GM23248 (cell line): ENCODE results near the gene HIC1. TPM values are rescaled to one million over a fixed set of nuclear protein-coding genes. Genes with fewer than 3 reads are reported as not detected.

ENCODE experiments used
- DNase-seq: peaks from one replicate; pipeline ENCODE4 v3.0.0-alpha.2; 2015
- H2AFZ ChIP-seq: fragments of 200-600 bp; sonication (generic); 2 replicates; pipeline ENCODE4 v1.6.1; 2016; ENCODE audit warnings: antibody characterized with exemption
- H3F3A ChIP-seq: fragments of 200-600 bp; sonication (generic); 2 replicates; pipeline ENCODE4 v1.6.1; 2016; ENCODE audit warnings: mild to moderate bottlenecking, antibody characterized with exemption, mixed run types; ENCODE audit not compliant: insufficient read depth
- H3K27ac ChIP-seq: fragments of 200-600 bp; sonication (generic); 2 replicates; pipeline ENCODE4 v1.5.1; 2016; ENCODE audit warnings: mild to moderate bottlenecking
- H3K27me3 ChIP-seq: fragments of 200-600 bp; sonication (generic); replicated peaks from 2 replicates; pipeline ENCODE4 v1.6.1; 2016; ENCODE audit warnings: mild to moderate bottlenecking; ENCODE audit not compliant: insufficient read depth
- H3K36me3 ChIP-seq: fragments of 200-600 bp; sonication (generic); 2 replicates; pipeline ENCODE4 v1.6.1; 2016; ENCODE audit warnings: low read depth, mild to moderate bottlenecking
- H3K4me1 ChIP-seq: fragments of 200-600 bp; sonication (generic); 2 replicates; pipeline ENCODE4 v1.6.1; 2016; ENCODE audit warnings: mild to moderate bottlenecking; ENCODE audit not compliant: insufficient read depth
- H3K4me2 ChIP-seq: fragments of 200-600 bp; sonication (generic); one replicate; pipeline ENCODE4 v1.6.1; 2016; ENCODE audit warnings: mild to moderate bottlenecking; ENCODE audit not compliant: unreplicated experiment
- H3K4me3 ChIP-seq: fragments of 200-600 bp; sonication (generic); 2 replicates; pipeline ENCODE4 v1.5.1; 2016; ENCODE audit warnings: mild to moderate bottlenecking
- H3K79me2 ChIP-seq: fragments of 200-600 bp; sonication (generic); 2 replicates; pipeline ENCODE4 v1.6.1; 2016; ENCODE audit warnings: mild to moderate bottlenecking; ENCODE audit not compliant: insufficient read depth
- H3K9ac ChIP-seq: fragments of 200-600 bp; sonication (generic); 2 replicates; pipeline ENCODE4 v1.6.1; 2016; ENCODE audit warnings: mild to moderate bottlenecking
- H3K9me2 ChIP-seq: fragments of 200-600 bp; sonication (generic); 2 replicates; pipeline ENCODE4 v1.6.1; 2016; ENCODE audit warnings: mixed run types, mild to moderate bottlenecking, moderate library complexity; ENCODE audit not compliant: insufficient read depth
- H3K9me3 ChIP-seq: fragments of 200-600 bp; sonication (generic); one replicate; pipeline ENCODE4 v1.6.1; 2017; ENCODE audit warnings: low read depth
- H4K20me1 ChIP-seq: fragments of 200-600 bp; sonication (generic); 2 replicates; pipeline ENCODE4 v1.6.0; 2016; ENCODE audit not compliant: insufficient read depth
- EZH2 ChIP-seq: fragments of 200-600 bp; sonication (generic); IDR thresholded peaks from 2 replicates; pipeline ENCODE4 v1.6.1; 2018; ENCODE audit warnings: antibody characterized with exemption, mild to moderate bottlenecking; ENCODE audit not compliant: insufficient read depth, poor library complexity, severe bottlenecking
- EZH2phosphoT487 ChIP-seq: fragments of 200-600 bp; sonication (generic); IDR thresholded peaks from 2 replicates; pipeline ENCODE4 v1.6.1; 2018; ENCODE audit warnings: antibody characterized with exemption, moderate library complexity, mild to moderate bottlenecking, low read depth; ENCODE audit not compliant: insufficient read depth
- WGBS, 2 experiments: methylation state at CpG; one replicate each; pipeline ENCODE4 v1.1.6; 2015 to 2017; ENCODE audit warnings: low lambda C conversion rate in 2 of 2, low coverage in 1 of 2; ENCODE audit errors: missing lambda C conversion rate in 2 of 2; 5-methylcytosine and 5-hydroxymethylcytosine counted together
- in situ Hi-C: fragments of 300-500 bp; cut with MboI; formaldehyde crosslinking; loops from 2 replicates; pipeline ENCODE4 v1.15.0; 2020
- polyA plus RNA-seq: library from polyadenylated mRNA; unstranded; fragments of >200 nt; fragmentation: Nextera tagmentation; extraction: Ambion mirVana; gene quantifications from 2 replicates; pipeline ENCODE4 v1.2.1, GENCODE V29; 2016
- total RNA-seq: library from RNA; depleted of rRNA; stranded (reverse); fragments of >200 nt; shearing (Covaris generic); gene quantifications from 2 replicates; pipeline ENCODE4 v1.2.3, GENCODE V29; 2014

The HIC1 gene
- total and polyA plus RNA-seq, 2 experiments from 2014 or later, result 1.6 to 35.0 TPM

DNA sequence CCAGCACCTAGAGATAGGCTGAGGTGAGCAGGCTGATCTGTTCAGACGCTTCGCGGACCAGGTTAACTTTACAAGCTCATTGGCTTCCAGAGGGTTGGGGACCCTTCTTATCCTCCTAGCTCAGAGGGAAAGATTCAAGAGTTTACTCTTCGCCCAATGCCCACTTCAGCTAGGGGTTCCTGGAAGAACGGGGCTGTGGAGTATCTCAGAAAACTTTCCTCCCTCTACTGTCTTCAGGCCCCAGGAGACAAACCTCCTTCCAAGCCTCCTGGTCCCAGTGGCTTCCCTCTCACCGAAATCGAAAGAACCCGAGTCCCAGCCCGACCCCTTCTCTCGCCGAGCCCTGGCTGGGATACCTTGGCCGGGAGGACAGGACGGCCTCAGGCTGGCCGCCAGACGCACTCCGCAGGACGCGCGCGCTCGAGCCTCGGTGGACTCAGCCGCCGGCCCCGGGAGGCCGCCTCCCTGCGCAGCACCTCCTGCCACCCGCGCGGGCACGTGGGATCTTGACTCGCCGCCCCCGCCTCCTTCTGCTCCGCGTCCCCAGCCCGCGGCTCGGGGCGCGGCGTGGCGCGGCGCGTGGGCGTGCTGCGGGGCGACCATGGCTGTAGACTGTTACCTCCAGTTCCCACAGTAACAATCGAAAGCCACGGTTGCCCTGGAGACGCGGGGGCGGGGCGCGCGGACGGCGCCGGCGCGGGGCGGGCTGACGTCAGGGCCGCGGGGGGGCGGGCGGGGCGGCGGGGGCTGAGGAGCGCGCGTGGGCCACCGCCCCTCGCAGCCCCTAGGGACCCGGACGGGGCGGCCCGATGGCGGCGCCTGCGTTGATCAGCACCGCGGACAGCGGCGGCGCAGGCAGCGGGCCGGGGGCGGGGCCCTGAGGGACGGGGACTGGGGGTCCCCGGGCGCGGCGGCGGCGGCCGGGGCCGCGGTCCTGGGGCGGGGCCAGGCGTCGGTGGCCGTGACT lies 5.3 kb upstream of the HIC1 start:
- Histone ChIP-seq H3K4me2 (peak overlapping the region; percentile 87), H4K20me1 (no peaks in the 10 kb centered on the region), H3K79me2 (peaks cover 8% of the 10 kb centered on the region; the same call in 1 of the 2 replicates), H3K9me3 (no peaks in the 10 kb centered on the region), H3K9ac (peak overlapping the region; percentile 97), H2AFZ (peak overlapping the region; percentile 66), H3K4me1 (peaks cover 11% of the 10 kb centered on the region), H3K9me2 (no peaks in the 10 kb centered on the region), H3F3A (peaks cover 5% of the 10 kb centered on the region), H3K27ac (peak overlapping the region; percentile 87), H3K36me3 (no peaks in the 10 kb centered on the region), H3K4me3 (peak overlapping the region; percentile 91), H3K27me3 (no peaks in the 10 kb centered on the region)
- no peak for TF ChIP-seq EZH2phosphoT487
- no peak for TF ChIP-seq EZH2
- in situ Hi-C loops, result no loop called here
- 2 to 3% methylated on average over 49 to 91 of the region's 104 CpGs for WGBS, 2 experiments
- peak; percentile 93 for DNase-seq

DNA sequence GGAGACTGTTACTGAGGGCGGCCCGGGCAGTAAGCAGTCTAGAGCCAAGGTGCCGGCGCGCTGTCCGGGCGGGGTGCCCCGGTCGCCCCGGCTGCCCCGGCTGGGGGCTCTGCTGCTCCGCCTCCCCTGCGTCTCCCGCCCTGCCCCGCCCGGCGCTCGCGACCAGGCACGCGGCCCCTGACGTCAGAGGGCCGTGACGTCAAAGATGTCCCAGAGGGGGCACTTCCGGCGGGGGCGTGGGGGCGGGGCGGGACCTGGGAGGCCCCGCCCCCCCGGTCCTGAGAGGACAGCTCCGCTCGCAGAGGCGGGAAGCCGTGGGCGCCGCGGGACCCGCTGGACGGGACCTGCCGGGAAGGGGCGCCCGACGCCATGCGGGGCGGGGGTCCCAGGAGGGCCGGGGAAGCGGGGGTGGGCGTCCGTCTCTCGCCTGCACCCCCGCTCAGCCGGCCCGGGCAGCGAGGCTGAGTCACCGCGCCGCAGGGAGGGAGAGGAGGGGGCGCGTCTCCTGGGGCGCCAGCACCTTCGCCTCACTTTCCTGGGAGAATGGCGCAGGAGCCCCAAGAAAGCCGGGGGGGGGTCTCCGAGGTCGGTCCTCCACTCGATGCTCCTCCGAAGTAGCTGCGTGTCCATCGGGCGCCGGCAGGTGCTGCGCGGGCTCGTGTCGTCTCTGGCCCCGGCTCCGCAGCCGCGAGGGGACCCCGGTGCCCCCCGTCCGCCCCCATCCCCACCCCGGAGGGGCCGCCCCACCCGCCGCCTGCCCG lies 4.4 kb upstream of the HIC1 start:
- Histone ChIP-seq H4K20me1 (no peaks in the 10 kb centered on the region), H3K79me2 (no peaks in the 10 kb centered on the region), H3K27ac (no peak overlapping the region; the same call in 1 of the 2 replicates), H3F3A (no peaks in the 10 kb centered on the region; the same call in 1 of the 2 replicates), H3K4me2 (peak overlapping the region; percentile 47), H3K4me1 (peaks cover 8% of the 10 kb centered on the region; the same call in 1 of the 2 replicates), H3K27me3 (no peaks in the 10 kb centered on the region), H3K36me3 (no peaks in the 10 kb centered on the region), H3K9me2 (no peaks in the 10 kb centered on the region), H2AFZ (no peak overlapping the region), H3K9me3 (no peaks in the 10 kb centered on the region), H3K9ac (peak overlapping the region; percentile 62), H3K4me3 (peak overlapping the region; percentile 68)
- no peak for TF ChIP-seq EZH2phosphoT487
- TF ChIP-seq EZH2, result no peak
- in situ Hi-C loops, result no loop called here
- DNase-seq, result peak; percentile 85
- WGBS, 2 experiments, result 0 to 2% methylated on average over 6 to 62 of the region's 88 CpGs

- Histone ChIP-seq H3K4me2 (peak overlapping the region; percentile 47), H3K9ac (peak overlapping the region; percentile 62), H3K79me2 (peaks cover 3% of the 10 kb centered on the region), H3K27ac (no peak overlapping the region), H4K20me1 (no peaks in the 10 kb centered on the region), H3K9me3 (no peaks in the 10 kb centered on the region), H3K27me3 (no peaks in the 10 kb centered on the region), H2AFZ (no peak overlapping the region), H3K9me2 (no peaks in the 10 kb centered on the region), H3F3A (no peaks in the 10 kb centered on the region; the same call in 1 of the 2 replicates), H3K36me3 (no peaks in the 10 kb centered on the region), H3K4me3 (peak overlapping the region; percentile 68), H3K4me1 (peaks cover 8% of the 10 kb centered on the region; the same call in 1 of the 2 replicates)
- DNase-seq, result peak; percentile 84
- 26 to 31% methylated on average over 58 to 78 of the region's 81 CpGs for whole genome bisulfite sequencing, 2 experiments
- in situ Hi-C loops, result no loop called here
- TF ChIP-seq EZH2, result no peak
- TF ChIP-seq EZH2phosphoT487, result no peak
These were observed 3.6 kb upstream of the HIC1 start for GRCh38 chr17:2051061-2051932.
